Activated CD4-positive, alpha-beta T cell treated with anti-CD3 and anti-CD28 coated beads, Interleukin-2, amount 50 U/mL, for 16 hours (primary cell): ENCODE data around the gene FAM24B.
"Not testable (repeated sequence)": the region's sequence is repeated elsewhere in the genome, so short reads cannot be mapped to it uniquely, and the experiment has no call there.

Experiments
- DNase-seq: peaks from one replicate; pipeline ENCODE4 v3.0.0-alpha.2; 2020

The FAM24B gene

DNA sequence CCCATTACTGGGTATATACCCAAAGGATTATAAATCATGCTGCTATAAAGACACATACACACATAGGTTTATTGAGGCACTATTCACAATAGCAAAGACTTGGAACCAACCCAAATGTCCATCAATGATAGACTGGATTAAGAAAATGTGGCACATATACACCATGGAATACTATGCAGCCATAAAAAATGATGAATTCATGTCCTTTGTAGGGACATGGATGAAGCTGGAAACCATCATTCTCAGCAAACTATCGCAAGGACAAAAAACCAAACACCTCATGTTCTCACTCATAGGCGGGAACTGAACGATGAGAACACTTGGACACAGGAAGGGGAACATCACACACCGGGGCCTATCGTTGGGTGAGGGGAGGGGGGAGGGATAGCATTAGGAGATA, 21.3 kb downstream of the FAM24B start:
- not testable (repeated sequence) for DNase-seq

DNA sequence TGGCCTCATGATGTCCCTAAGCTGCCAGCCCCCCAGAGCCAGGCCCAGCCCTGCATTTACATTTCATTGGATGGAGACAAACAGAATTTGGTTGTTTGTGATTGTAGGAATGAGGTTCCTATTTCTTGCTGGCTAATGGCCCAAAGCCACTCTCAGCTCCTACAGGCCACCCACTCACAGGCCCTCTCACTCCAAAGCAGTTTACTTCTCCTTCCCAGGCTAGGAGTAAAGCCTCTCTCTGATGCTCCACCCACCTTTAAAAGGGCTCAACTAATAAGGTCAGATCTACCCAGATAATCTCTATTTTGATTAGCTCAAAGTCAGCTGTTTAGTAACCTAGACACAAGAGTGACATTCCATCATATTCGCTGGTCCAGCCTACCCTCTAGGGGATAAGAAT, 22.5 kb downstream of the FAM24B start:
- no peak for DNase-seq

DNA sequence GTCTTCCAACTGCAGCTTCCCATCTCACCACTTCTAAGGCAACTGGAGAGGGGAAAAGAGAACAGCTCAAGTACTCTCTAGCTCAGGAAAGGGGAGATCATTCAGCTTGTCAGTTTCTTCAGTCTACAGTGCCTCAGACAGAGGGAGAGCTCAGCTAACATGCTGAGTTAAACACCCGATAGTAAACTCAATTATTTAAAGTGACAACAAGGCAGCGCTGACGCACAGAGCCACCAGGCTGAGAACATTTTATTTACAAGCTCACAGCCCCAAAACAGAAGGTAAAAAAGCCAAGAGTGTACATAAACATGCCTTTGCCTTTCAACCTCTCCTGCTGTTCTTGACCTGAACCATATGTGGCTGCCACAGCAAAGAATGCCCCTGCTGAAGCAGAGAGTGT, 23.6 kb downstream of the FAM24B start:
- DNase-seq = no peak

DNA sequence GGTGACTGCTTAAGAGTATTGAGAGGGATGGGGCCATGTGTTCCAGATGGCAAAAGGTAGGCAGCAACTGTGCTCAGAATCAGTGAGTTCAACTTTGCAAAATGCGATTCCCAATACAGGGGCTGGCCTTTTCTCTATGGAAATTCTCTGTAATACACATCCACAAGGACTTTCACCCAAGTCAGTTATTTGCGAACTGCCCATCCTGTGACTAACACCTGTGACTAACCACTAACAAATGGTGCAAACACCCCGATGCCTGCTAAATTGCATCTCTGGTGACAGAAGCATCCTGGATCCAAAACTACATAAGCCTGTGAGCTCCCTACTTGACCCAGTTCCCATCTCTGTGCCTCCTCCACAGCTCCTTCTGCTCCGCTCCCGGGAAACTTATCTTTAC, 24.7 kb downstream of the FAM24B start:
- no peak for DNase-seq

DNA sequence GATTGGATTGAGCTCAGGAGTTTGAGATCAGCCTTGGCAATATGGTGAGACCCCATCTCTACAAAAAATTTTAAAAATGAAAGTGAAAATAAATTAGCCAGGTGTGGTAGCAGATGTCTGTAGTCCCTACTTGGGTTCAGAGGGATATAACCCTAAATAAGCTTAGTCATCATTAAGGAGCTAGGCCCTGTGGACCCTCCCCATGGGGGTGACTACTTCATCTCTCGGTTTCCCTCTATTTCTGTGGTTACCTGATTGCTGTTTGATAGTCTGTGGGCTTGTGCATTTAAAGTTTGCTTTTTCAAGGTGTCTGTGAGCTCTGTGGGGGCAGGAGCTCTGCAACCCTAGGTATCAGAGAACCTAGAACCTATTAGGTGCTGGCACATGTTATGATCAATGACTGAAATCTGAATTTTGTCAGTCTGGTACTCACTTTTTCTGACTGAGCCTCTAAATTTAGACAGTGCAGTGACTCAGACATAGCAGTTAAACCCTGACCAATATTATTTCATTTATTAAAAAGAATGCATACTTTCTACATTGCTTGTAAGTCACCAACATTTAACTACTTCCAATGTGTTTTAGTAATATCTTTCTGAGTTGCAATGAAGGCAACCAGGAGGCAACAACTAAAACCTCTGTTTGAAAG, 25.6 kb downstream of the FAM24B start:
- no peak for DNase-seq

DNA sequence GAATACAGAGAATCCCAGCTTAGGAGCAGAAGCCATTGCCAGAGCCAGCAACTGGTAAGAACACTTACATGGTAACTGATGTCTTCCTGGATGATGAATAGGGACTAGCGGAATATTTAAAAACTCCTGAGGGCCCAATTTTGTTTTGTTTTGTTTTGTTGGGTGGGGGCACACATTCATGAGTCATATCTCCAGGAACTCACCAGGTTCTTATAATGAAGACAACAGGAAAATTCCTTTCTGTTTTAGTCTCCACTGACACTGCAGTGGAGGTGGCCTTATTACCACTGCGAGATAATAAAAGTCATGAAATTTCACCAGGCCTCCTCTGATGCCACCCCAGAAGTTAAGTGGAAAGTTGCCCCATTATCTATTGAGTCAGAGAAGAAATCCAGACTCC, 27.1 kb downstream of the FAM24B start:
- no peak for DNase-seq

DNA sequence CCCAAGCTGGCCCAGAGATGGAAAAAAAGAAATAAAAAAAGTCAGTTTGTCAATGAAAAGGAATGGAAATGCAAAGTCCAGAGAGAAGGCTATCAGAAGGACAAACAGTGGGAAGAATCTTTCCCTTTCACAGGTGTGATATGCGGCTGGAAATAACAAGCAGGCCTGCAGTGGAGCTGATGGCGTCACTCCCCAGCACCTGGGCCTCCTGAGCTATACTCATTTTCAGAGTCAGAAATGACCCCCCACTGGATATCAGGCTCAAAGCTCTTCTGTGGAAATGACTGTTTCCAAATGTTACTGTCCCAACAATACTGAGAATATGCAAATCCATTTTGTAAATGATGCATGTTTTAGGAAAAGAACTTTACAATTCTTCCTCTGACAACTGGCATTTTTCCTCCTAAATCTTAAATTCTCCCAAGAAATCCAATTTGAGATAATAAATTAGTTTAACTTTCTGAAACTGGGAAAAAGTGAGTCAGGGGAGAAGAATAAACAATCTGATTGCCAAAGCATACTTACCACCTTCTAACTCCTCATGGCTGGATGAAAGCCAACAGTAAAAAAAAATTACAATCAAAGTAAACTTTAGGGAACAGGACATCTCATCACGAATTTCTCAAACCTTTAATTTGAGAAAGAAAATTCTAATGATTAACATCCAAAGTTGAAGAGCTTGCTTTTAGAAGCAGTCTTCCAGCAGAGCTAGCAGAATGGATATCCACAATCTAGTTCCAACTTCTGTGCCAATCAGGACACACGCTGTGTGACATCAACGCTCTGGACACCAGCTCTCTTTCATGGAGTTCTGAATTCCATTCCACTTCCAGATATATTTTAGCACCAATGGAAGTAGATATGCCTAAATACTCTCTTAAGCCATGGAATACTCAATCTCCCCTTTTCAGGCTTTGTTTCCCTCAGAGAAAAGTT, 28.4 kb downstream of the FAM24B start:
- DNase-seq = peak; percentile 12

DNA sequence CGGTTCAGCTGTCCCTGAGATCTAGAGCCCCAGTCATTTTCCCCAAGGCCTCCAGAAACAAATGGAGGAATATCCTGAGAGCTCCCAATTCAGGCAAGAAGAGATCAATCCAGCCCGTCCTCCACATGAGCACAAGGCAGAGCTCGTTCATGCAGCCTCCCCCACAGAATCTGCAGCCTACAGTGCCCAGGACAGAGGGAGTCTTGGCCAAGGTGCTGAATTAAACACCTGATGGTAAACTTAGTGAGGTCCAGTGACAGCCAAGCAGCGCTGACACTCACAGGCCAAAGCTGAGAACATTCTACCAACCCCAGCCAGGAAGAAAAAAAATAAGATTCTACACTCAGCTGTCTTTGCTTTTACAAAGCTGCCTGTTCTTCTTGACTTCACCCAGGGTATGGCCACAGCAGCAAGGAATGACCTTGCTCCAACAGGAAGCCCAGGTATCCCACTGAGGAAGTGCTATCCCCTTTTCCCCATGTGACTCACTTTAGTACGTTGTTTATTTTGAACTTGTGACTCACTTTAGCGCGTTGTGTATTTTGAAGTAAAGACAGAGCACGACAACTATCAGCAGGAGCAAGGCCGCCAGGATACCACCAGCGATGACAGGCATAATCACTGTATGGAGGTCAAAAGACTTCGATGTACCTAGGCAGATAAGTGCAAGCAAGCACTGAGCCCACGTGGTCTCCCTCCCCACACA, 29.3 kb downstream of the FAM24B start:
- no peak for DNase-seq

DNA sequence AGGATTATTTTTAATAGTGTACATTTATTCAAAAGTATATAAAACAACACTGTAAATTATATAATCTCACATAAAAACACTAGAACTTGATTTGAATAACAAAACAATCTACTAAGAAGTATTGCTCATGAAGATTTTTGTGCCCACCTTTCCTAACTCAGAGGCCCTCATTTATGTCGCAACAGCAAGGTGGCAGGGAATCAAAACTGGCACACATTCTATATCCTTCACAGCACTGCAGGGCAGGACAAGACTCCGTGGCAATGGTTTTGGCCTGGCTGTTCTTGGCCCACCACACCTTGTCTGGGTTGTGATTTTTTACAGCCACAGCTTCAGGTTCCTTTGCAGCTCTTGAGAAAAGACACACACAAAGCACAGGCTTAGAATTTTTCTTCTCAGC, 30.3 kb downstream of the FAM24B start:
- DNase-seq = no peak

DNA sequence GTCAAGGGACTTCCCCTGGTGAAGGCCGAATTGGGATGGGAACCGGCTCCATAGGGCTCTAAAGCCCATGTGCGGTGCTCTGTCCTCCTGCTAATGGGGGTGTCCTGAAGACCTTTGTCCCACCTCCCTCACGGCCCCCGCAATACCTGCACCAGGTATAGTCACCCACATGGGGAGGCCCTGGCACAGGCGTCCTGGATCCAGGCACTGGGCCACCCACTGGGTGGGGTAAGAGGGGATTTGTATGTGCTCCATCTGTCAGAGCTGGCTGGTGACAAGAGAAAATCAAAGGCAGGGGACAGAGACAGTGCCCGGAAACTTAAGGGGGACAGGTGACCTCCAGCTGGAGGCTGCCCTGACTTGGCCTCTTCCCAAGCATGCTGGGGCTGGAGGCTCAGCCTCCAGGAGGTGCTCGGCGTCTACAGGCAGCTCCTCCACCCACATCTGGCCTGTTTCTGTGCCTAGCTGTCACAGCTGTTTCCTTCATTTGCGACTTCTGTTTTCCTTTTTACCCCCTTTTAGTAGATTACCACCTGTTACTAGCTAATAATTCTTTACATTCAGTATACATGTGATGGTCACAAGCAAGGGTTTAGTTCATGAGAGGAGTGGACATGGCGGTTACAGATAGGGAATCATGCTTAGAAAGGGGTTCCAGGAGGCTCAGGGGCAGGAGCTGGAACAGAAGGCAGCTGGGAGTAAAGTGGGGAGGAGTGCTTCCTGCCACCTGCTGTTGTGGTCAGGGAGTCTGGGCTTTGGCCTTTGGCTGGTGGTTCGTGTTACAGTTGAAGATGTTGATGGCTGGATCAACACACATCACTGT, 31.4 kb downstream of the FAM24B start:
- DNase-seq = no peak

DNA sequence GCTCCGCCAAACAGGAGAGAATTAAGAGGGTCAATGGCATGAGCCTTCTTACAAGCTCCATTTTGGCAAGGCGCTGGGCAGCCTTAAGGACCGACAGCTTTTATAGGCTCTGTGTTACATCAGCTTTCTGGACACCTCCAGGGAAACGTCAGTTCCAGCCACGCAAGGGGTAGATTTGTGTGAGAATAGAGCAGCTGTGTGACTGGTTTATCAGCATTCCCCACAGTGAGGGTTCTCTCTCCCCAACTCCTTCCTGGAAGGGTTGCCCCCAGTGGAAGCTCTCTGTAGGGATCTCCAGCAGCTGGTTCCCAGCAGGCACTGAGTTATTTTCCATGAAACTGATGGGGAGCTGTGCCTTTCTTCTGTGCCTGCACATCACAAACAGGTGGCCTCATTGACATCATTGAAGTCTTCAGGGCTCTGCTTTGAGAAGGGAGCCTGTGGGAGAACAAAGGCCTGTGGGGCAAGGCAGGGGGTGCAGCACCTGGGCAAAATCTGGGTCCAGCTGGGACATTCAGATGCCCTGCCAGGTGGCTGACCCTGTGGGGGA, 33.5 kb downstream of the FAM24B start, which contains the start of gene CUZD1:
CUZD1 (minus strand) TSS at position 75 of the 550 bp plus-strand sequence; CDS start at position 61, 14 bp downstream.
- DNase-seq = no peak

DNA sequence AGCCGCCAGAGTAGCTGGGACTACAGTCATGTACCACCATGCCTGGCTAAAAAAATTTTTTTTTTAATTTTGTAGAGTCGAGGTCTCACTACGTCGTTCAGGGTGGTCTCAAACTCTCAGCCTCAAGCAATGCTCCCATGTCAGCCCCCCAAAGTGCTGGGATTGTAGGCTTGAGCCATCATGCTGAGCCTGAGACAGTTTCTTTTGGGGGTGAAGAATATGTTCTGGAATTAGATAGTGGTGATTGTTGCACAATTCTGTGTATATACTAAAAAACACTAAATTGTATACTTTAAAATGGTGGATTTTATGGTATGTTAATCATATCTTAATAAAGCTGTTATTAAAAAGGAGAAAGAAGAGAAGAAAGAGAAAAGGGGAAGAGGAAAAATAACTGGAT, 35.2 kb downstream of the FAM24B start:
- no peak for DNase-seq

DNA sequence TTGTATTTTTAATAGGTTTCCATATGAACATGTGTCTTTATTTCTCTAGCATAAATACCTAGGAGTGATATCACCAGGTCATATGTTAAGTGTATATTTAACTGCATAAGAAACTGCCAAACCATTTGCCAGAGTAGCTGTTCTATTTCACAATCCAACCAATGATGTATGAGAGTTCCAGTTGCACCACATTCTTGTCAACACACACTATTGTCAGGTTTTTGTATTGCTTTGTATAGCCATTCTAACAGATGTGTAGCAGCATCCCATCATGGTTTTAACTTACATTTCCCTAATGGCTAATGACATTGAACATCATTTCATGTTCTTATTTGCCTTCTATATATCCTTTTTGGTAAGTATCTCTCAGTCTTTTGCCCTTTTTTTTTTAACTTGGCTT, 37.8 kb downstream of the FAM24B start:
- no peak for DNase-seq

DNA sequence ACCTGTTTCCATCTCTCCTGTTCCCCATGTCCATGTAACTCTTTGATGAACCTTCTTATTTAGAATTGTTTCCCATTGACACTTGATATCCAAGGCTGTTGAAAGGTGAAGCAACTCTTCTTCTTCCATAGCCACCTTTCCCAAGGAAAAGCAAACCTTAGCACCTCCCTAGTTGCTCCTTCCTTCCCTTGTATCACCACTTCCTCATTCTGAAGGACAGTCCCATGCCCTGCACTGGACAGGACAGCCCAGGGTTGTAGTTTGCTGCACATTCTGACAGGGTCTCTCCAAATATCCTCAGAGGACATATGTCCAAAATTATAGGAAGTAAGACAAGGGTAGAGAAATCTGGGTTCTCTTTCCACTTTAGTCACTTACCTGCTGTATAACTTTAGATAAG, 39.9 kb downstream of the FAM24B start:
- DNase-seq = no peak

DNA sequence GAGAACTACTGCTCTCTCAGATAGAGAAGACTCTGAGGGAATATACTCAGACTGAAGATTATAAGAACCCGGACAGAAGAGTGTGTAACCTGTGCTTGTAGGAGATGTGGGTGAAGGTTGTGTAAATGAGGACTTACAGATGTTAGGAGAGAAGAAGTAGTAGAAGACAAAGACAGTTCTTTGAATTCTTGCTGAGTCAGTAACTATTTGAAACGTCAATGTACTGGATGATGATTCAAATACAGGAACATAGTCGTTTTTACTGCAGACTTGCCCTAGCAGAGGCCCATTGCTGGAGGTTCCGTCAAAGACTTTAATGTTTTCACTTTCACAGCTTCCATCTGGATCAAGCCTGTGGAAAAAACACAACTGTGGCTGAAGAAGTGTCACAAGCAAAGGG, 40.5 kb downstream of the FAM24B start:
- no peak for DNase-seq

DNA sequence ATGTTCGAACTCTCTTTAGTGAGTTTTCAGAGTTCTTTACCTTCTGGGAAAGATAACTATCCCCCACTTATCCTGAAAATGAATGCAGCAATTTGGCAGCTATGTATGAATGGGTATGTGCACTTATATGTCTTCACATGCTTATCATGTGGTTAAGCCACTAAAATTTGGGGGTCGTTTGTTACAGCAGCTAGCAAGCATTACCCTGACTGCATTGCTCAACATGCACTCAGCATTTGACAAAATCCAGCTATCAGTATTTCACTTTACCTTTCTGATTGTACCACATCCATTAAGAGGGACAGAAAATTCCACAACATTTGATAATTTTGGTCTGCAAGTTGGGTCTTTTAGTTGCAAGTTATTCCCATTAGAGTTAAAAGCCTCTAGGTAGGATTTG, 43.5 kb downstream of the FAM24B start:
- DNase-seq = no peak

DNA sequence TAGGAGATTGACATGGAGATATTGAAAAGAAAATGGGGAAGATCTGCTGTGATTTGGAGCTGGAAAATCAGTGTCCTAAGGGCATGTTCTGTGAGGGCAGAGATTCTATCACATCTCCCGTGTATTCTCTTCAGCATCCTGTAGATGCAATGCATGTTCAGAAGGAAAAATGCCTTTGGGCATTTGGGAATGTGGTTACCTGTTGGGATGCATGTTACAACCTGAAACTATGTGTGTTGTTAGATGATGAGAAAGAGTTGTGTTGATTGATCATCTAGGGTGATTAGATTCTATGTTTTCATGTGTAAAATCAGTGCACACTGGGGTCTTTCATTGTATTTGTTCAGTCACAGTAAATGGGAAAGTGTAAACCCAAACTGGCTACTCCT, 48.4 kb downstream of the FAM24B start:
- DNase-seq = no peak

DNA sequence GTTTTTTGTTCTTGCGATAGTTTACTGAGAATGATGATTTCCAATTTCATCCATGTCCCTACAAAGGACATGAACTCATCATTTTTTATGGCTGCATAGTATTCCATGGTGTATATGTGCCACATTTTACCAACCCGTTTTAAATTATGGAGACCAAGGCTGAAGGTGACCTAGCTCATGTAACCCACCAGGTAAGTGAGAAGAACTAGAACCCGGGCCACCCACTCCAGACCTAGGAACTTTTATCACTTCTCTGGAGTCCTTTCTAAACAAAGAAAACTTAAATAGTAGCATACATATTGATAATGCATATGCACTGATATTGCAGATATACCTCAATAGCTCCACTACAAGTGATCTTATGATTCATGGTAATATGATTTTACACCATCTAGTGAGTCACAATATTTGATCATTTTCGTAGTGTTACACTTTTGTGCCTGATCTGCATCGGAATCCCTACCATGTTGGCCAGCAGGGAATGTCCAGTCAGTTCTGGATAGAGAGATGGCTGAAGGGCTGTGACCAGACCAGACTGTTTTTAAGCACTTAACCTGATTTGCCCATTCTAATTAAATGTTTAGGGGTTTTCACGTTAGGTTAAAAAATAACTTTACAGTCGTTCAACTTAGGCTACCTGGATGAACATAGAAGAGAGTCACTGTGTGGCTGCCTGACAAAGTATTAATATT, 49.0 kb downstream of the FAM24B start:
- no peak for DNase-seq

DNA sequence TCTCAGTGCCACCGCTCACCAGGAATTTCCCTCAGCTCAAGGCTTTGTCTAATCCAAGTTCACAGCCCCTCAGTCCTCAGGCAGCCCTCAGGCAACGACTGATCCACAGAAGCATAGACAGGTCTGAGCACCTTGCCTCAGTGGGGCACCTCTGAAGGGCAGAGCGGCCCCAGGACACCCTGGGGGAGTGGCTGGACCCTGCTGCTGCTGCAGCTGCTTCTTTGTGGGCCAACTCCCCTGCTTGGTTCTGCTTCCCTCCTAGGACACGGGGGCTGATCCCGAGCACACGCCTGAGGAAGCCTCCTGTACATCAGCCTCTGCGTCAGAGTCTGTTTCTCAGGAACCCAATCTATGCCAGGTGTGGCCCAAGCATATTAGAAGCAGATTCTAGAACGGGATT, 49.9 kb downstream of the FAM24B start:
- DNase-seq = no peak

DNA sequence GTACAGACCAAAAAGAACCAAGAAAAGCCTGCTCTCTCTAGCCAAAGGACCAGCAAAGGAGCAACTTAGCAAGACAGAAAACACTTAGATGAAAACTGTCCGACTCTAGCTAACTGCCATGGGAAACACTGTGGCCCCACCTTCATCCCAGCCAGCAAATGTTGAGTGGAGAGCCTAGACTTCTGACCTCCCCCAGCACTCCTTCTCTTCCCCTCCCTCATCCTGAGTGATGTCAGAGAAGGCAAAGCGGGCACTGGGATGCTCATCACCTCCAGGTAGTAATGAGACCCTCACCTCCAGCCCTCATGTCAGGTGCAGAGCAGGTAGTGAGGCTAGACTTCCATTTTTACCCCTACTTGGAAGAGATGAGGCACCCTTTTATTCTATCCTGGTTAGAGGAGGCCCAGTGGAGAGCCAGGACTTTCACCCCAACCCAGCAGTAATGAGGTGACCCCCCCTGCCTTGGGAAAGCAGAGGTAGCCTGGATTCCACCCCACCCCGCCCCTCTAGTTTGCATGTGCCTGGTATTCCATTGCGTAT, 50.6 kb downstream of the FAM24B start:
- no peak for DNase-seq

DNA sequence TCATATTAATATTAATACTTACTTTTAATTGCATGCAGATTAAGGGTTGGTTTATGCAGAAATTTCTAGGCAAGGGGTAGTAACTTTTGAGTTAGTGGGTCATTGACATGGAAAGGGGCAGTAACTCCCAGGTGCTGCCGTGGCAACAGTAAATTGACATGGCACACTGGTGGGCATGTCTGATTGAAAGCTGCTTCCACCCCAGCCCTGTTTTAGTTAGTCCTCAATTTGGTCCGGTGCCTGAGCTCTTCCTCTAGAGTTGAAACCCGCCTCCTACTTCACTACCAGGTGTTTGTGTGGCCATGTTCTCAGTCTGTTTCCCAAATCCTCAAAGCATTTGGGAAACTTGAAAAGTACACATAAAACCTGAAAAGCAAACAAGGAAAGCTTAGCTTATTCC, 52.1 kb downstream of the FAM24B start:
- no peak for DNase-seq
